ENCODE measurements around the gene KCTD19.

KCTD19 gene

DNA sequence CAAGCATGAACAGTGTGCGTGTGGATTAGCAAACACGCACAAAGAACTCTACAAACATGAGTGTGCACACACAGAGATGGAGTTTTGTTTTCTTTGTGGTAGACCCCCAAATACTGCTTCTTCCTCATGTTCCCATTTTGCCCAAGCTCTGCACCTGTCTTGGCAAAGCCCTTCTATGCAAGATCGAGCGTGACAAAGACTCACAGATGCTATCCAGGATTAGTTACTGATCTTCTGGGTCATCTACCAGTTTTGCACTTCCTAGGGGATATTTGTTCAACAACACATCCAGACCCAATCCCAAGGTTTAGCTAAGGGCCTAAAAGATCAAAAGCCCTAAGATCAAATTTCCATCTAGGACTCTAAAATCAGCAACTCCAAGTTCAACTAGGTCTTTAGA is 16.1 kb upstream of the KCTD19 start:
- TF ChIP-seq, protein P1, sequence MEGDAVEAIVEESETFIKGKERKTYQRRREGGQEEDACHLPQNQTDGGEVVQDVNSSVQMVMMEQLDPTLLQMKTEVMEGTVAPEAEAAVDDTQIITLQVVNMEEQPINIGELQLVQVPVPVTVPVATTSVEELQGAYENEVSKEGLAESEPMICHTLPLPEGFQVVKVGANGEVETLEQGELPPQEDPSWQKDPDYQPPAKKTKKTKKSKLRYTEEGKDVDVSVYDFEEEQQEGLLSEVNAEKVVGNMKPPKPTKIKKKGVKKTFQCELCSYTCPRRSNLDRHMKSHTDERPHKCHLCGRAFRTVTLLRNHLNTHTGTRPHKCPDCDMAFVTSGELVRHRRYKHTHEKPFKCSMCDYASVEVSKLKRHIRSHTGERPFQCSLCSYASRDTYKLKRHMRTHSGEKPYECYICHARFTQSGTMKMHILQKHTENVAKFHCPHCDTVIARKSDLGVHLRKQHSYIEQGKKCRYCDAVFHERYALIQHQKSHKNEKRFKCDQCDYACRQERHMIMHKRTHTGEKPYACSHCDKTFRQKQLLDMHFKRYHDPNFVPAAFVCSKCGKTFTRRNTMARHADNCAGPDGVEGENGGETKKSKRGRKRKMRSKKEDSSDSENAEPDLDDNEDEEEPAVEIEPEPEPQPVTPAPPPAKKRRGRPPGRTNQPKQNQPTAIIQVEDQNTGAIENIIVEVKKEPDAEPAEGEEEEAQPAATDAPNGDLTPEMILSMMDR (IDR thresholded peaks at IDR 0.05; ENCODE audit: extremely low read depth, insufficient read depth, missing control alignments) = no peak
- DNase-seq (ENCODE audit: low spot score) = no peak
- in situ Hi-C loops (cut with MboI; ENCODE audit: low pct_unique_long_range_greater_than_20kb, low sequenced_read_pairs, unreplicated experiment) = no loop called here

- DNase-seq (ENCODE audit: low spot score) = no peak
- in situ Hi-C loops (cut with MboI; ENCODE audit: low pct_unique_long_range_greater_than_20kb, low sequenced_read_pairs, unreplicated experiment) = no loop called here
- TF ChIP-seq, protein P1 (IDR thresholded peaks at IDR 0.05; ENCODE audit: extremely low read depth, insufficient read depth, missing control alignments) = no peak
These were observed 14.7 kb upstream of the KCTD19 start for GRCh38 chr16:67341250-67341649.

DNA sequence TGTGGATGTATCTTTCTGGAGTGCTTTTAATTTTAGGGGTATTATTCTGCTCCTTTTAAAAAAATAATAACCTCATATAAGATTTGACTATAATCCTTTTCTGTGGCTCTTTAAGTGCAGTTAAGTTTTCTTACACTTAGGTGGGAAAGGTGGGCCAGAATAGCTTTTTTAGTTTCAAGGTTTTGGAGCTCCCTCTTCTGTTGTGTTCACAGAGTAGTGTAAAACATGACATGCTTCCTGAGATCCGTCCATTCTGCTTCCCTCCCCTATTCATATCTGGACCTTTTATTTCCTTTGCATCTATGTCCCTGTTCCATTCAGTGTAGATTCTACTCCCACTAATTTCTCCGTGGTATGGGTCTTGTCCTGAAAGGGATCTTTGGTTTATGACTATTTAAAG is 12.9 kb upstream of the KCTD19 start:
- TF ChIP-seq, protein P1 (IDR thresholded peaks at IDR 0.05; ENCODE audit: extremely low read depth, insufficient read depth, missing control alignments) = peak; percentile 43
- in situ Hi-C loops (cut with MboI; ENCODE audit: low pct_unique_long_range_greater_than_20kb, low sequenced_read_pairs, unreplicated experiment) = no loop called here
- peak; percentile 12 for DNase-seq (ENCODE audit: low spot score)

DNA sequence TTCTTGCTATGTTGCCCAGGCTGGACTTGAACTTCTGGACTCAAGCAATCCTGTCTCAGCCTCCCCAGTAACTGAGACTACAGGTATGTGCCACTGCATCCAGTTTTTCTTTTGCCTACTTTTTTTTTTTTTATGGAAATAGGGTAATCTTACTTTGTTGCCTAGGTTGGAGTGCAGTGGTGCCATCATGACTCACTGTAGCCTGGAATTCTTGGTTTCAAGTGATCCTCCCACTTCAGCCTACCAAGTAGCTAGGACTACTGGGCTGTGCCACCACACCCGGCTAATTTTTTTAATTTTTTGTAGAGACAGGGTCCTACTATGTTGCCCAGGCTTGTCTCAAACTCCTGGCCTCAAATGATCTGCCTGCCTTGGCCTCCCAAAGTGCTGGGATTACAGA is 10.1 kb upstream of the KCTD19 start:
- DNase-seq (ENCODE audit: low spot score) = no peak
- TF ChIP-seq, protein P1 (IDR thresholded peaks at IDR 0.05; ENCODE audit: extremely low read depth, insufficient read depth, missing control alignments) = no peak
- in situ Hi-C loops (cut with MboI; ENCODE audit: low pct_unique_long_range_greater_than_20kb, low sequenced_read_pairs, unreplicated experiment) = no loop called here

GRCh38 chr16:67336116-67336515 is 9.6 kb upstream of the KCTD19 start:
- TF ChIP-seq, protein P1 (IDR thresholded peaks at IDR 0.05; ENCODE audit: extremely low read depth, insufficient read depth, missing control alignments) = no peak
- in situ Hi-C loops (cut with MboI; ENCODE audit: low pct_unique_long_range_greater_than_20kb, low sequenced_read_pairs, unreplicated experiment) = no loop called here
- DNase-seq (ENCODE audit: low spot score) = no peak

DNA sequence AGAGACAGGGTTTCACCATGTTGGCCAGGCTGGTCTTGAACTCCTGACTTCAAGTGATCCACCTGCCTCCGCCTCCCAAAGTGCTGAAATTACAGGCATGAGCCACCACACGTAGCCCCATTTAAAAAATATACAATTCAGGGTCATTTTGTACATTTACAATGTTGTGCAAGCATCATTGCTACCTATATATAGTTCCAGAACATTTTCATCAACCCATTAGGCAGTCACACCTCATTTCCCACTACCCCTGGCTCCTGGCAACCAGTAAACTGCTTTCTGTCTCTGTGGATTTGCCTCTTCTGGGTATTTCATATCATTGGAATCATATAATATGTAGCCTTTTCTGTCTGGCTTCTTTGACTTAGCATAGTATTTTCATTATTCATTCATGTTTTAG is 6.8 kb upstream of the KCTD19 start:
- DNase-seq (ENCODE audit: low spot score) = no peak
- in situ Hi-C loops (cut with MboI; ENCODE audit: low pct_unique_long_range_greater_than_20kb, low sequenced_read_pairs, unreplicated experiment) = no loop called here
- TF ChIP-seq, protein P1 (IDR thresholded peaks at IDR 0.05; ENCODE audit: extremely low read depth, insufficient read depth, missing control alignments) = no peak

GRCh38 chr16:67329901-67330300 is 3.4 kb upstream of the KCTD19 start:
- TF ChIP-seq, protein P1 (IDR thresholded peaks at IDR 0.05; ENCODE audit: extremely low read depth, insufficient read depth, missing control alignments) = no peak

More at GRCh38 chr16:67329901-67330300, 3.4 kb upstream of the KCTD19 start:
- no peak for DNase-seq (ENCODE audit: low spot score)
- in situ Hi-C loops (cut with MboI; ENCODE audit: low pct_unique_long_range_greater_than_20kb, low sequenced_read_pairs, unreplicated experiment) = no loop called here
